Activated CD4-positive, alpha-beta T cell treated with anti-CD3 and anti-CD28 coated beads, Interleukin-2, amount 50 U/mL, for 4 hours (primary cell): ENCODE measurements around the gene MEOX2.

Source experiments
- DNase-seq, 2 experiments: peaks; one replicate each; pipeline ENCODE4 v3.0.0-alpha.2; 2020

Gene MEOX2

GRCh38 chr7:15607529-15608210 lies 78.8 kb downstream of the MEOX2 start:
- no peak for DNase-seq

GRCh38 chr7:15606561-15606960 lies 79.9 kb downstream of the MEOX2 start:
- DNase-seq: no peak

- no peak for DNase-seq
Observed at GRCh38 chr7:15604166-15604565, 82.3 kb downstream of the MEOX2 start.

- no peak for DNase-seq
Observed at GRCh38 chr7:15603124-15603523, 83.4 kb downstream of the MEOX2 start.

GRCh38 chr7:15602236-15602635 lies 84.2 kb downstream of the MEOX2 start:
- no peak for DNase-seq

- DNase-seq: no peak
Observed at GRCh38 chr7:15601175-15601574, 85.3 kb downstream of the MEOX2 start.

- DNase-seq: no peak
Observed at GRCh38 chr7:15600298-15600697, 86.2 kb downstream of the MEOX2 start.

- DNase-seq: no peak
Observed at GRCh38 chr7:15594461-15594860, 92.0 kb downstream of the MEOX2 start.

- no peak for DNase-seq
Observed at GRCh38 chr7:15593382-15593781, 93.1 kb downstream of the MEOX2 start.

- DNase-seq: no peak
Observed at GRCh38 chr7:15586266-15586665, 100.2 kb downstream of the MEOX2 start.

GRCh38 chr7:15584575-15584974 lies 101.9 kb downstream of the MEOX2 start:
- DNase-seq: no peak

GRCh38 chr7:15582773-15583172 lies 103.7 kb downstream of the MEOX2 start:
- DNase-seq: no peak

- DNase-seq: no peak
Observed at GRCh38 chr7:15581352-15581951, 105.0 kb downstream of the MEOX2 start.

- DNase-seq: no peak
Observed at GRCh38 chr7:15580604-15581351, 105.7 kb downstream of the MEOX2 start.

GRCh38 chr7:15577600-15577999 lies 108.9 kb downstream of the MEOX2 start:
- DNase-seq: no peak

- DNase-seq: no peak
Observed at GRCh38 chr7:15571301-15571878, 115.1 kb downstream of the MEOX2 start.

GRCh38 chr7:15567652-15568051 lies 118.8 kb downstream of the MEOX2 start:
- DNase-seq: no peak

- no peak for DNase-seq
Observed at GRCh38 chr7:15567036-15567435, 119.4 kb downstream of the MEOX2 start.

- no peak for DNase-seq
Observed at GRCh38 chr7:15566476-15566875, 120.0 kb downstream of the MEOX2 start.

GRCh38 chr7:15561835-15562234 lies 124.6 kb downstream of the MEOX2 start, which contains the start of gene AGMO:
Gene AGMO, minus strand, starts transcription at chr7:15562015.
- DNase-seq: no peak
